A549 (cell line): ENCODE data around the gene GNB1.

ENCODE experiments used
- CBX2 ChIP-seq: fragments of 200-600 bp; sonication (generic); IDR thresholded peaks from 2 replicates; pipeline ENCODE4 v1.6.1; 2016; ENCODE audit warnings: low read depth, mild to moderate bottlenecking, borderline replicate concordance
- CEBPB ChIP-seq, 2 experiments: fragments of >200 bp in 1 of 2; sonication (Bioruptor Twin) in 1 of 2; formaldehyde crosslinking in 1 of 2; IDR thresholded peaks; 2 replicates each; pipeline ENCODE4 v1.6.1; 2012 to 2016
- GATA3 ChIP-seq: IDR thresholded peaks from 2 replicates; pipeline ENCODE4 v1.6.1; 2012; ENCODE audit warnings: borderline replicate concordance
- MAFK ChIP-seq: fragments of 450-650 bp; IDR thresholded peaks from 2 replicates; pipeline ENCODE4 v1.6.1; 2014; ENCODE audit not compliant: partially characterized antibody
- SREBF2 ChIP-seq: fragments of 450-650 bp; IDR thresholded peaks from 2 replicates; pipeline ENCODE4 v1.6.1; 2014; ENCODE audit warnings: mild to moderate bottlenecking, moderate library complexity
- TF ChIP-seq, protein P1 (sequence below): fragments of >200 bp; sonication (Bioruptor Twin); formaldehyde crosslinking; IDR thresholded peaks from 3 replicates; pipeline ENCODE4 v1.5.1; 2016

DNA sequence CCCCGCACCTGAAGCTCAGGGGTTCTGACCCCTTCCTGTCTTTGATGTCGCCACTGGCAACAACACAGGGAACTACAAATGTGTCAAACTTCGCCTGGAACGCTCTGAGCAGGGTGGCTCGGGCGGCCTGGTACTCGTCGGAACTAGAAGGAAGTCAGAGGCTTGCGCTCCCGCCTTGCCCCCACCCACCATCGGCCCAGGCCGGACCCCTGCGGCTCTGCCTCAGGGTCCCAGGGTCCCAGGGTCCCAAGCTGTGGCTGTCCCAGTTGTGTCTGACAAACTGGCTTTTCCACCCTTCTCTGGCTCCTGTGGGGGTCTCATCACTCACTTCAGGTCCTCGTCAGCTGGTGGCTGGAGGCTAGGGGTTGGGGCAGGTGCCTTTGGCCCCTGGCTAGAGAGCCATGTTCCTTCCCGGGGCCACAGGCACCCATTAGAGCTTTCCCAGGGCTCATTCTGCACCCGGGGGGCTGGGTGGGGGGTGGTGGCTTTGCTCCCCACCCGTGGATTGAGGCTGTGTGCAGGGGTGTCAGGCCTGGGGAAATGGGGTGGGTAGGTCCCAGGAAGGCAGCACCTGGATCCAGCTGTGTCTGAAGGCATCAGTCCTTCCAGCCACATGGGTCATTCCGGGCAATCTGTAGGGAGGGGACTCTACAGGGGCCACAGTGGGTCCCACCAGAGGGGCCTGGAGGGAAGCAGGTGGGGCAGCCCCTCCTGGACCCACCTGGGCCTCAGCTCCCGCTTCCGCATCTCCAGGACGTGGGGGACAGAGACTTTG is 36.2 kb upstream of the GNB1 start:
- TF ChIP-seq CEBPB (IDR thresholded peaks at IDR 0.05) (no peak), GATA3 (no peak), CBX2 (no peak), MAFK (no peak), SREBF2 (no peak)
- TF ChIP-seq, protein P1, sequence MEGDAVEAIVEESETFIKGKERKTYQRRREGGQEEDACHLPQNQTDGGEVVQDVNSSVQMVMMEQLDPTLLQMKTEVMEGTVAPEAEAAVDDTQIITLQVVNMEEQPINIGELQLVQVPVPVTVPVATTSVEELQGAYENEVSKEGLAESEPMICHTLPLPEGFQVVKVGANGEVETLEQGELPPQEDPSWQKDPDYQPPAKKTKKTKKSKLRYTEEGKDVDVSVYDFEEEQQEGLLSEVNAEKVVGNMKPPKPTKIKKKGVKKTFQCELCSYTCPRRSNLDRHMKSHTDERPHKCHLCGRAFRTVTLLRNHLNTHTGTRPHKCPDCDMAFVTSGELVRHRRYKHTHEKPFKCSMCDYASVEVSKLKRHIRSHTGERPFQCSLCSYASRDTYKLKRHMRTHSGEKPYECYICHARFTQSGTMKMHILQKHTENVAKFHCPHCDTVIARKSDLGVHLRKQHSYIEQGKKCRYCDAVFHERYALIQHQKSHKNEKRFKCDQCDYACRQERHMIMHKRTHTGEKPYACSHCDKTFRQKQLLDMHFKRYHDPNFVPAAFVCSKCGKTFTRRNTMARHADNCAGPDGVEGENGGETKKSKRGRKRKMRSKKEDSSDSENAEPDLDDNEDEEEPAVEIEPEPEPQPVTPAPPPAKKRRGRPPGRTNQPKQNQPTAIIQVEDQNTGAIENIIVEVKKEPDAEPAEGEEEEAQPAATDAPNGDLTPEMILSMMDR = no peak
